Esophagus (tissue), 2 donors: Measurements from ENCODE around the gene SNX10. TPM values are rescaled to one million over a fixed set of nuclear protein-coding genes. Genes with fewer than 3 reads are reported as not detected.
"Not testable (repeated sequence)": the region's sequence is repeated elsewhere in the genome, so short reads cannot be mapped to it uniquely, and the experiment has no call there.

Experiments
- H3K27ac ChIP-seq, 2 donors: one replicate each; pipeline ENCODE4 v1.5.1; 2013; ENCODE audit warnings: low read depth in 2 of 2, mild to moderate bottlenecking in 2 of 2, inconsistent platforms in 1 of 2, low read length in 1 of 2, moderate library complexity in 1 of 2
- H3K27me3 ChIP-seq, 2 donors: one replicate each; pipeline ENCODE4 v1.6.1; 2013; ENCODE audit warnings: low read length in 2 of 2, control low read depth in 1 of 2, mild to moderate bottlenecking in 1 of 2; ENCODE audit not compliant: insufficient read depth in 2 of 2, control insufficient read depth in 1 of 2
- H3K36me3 ChIP-seq, 2 donors: one replicate each; pipeline ENCODE4 v1.6.1; 2013; ENCODE audit warnings: low read length in 1 of 2; ENCODE audit not compliant: control insufficient read depth in 2 of 2, insufficient read depth in 2 of 2
- H3K4me1 ChIP-seq, 2 donors: one replicate each; pipeline ENCODE4 v1.6.1; 2013; ENCODE audit warnings: low read length in 1 of 2; ENCODE audit not compliant: control insufficient read depth in 2 of 2, insufficient read depth in 2 of 2
- H3K4me3 ChIP-seq, 2 donors: one replicate each; pipeline ENCODE4 v1.5.1; 2013; ENCODE audit warnings: low read length in 2 of 2, mild to moderate bottlenecking in 2 of 2, low read depth in 1 of 2, moderate library complexity in 1 of 2
- H3K9me3 ChIP-seq, 2 donors: one replicate each; pipeline ENCODE4 v1.6.1; 2013; ENCODE audit warnings: mild to moderate bottlenecking in 2 of 2, low read depth in 1 of 2, low read length in 1 of 2, moderate library complexity in 1 of 2; ENCODE audit not compliant: control insufficient read depth in 2 of 2, insufficient read depth in 1 of 2
- WGBS, 2 donors: extraction: QIAGEN DNeasy Blood & Tissue Kit; methylation state at CpG; one replicate each; pipeline ENCODE4 v1.1.7; 2013; 5-methylcytosine and 5-hydroxymethylcytosine counted together
- polyA plus RNA-seq, 2 donors: library from polyadenylated mRNA; stranded (reverse); fragments of 200-250 nt; gene quantifications; one replicate each; pipeline ENCODE4 v1.2.3, GENCODE V29; 2013
- donor health status: healthy with polysubstance abuse.
- donor health status: Bipolar disorder and iron deficiency.

The SNX10 gene
- under 1 TPM; 0.44 to 0.61 TPM for polyA plus RNA-seq

GRCh38 chr7:26291699-26292538, at the start of gene SNX10:
SNX10 (plus strand) TSS chr7:26291862; CDS start chr7:26346443, 54,581 bp downstream.
- H3K27me3 ChIP-seq: no peaks in the 10 kb centered on the region
- no peaks in the 10 kb centered on the region for H3K36me3 ChIP-seq
- WGBS, 2 donors: 1 to 2% methylated on average over 65 to 74 of the region's 74 CpGs
- no peaks in the 10 kb centered on the region for H3K9me3 ChIP-seq
- H3K4me1 ChIP-seq: no peaks in the 10 kb centered on the region
- peak within 1 kb of the TSS; percentile 42 to 63 for H3K4me3 ChIP-seq
- no peak within 1 kb of the TSS for H3K27ac ChIP-seq

GRCh38 chr7:26245150-26245549, 46.5 kb upstream of the SNX10 start:
- no peaks in the 10 kb centered on the region for H3K36me3 ChIP-seq
- H3K27ac ChIP-seq: no peak overlapping the region
- no peaks in the 10 kb centered on the region for H3K27me3 ChIP-seq
- no peaks in the 10 kb centered on the region for H3K4me1 ChIP-seq
- H3K9me3 ChIP-seq: no peaks in the 10 kb centered on the region
- H3K4me3 ChIP-seq: no peak overlapping the region
- WGBS, 2 donors: 93 to 95% methylated on average over 13 of the region's 13 CpGs

- H3K4me3 ChIP-seq: no peak overlapping the region
- H3K36me3 ChIP-seq: no peaks in the 10 kb centered on the region
- H3K9me3 ChIP-seq: no peaks in the 10 kb centered on the region
- no peaks in the 10 kb centered on the region for H3K27me3 ChIP-seq
- no peaks in the 10 kb centered on the region for H3K4me1 ChIP-seq
- 86% methylated on average over 12 of the region's 12 CpGs for WGBS, 2 donors
- no peak overlapping the region for H3K27ac ChIP-seq
Observed at GRCh38 chr7:26250239-26250638, 41.4 kb upstream of the SNX10 start.

GRCh38 chr7:26261866-26262265, 29.8 kb upstream of the SNX10 start:
- not testable (repeated sequence) for H3K9me3 ChIP-seq, H3K4me3 ChIP-seq, H3K4me1 ChIP-seq, H3K27ac ChIP-seq, H3K36me3 ChIP-seq, H3K27me3 ChIP-seq
- WGBS, 2 donors: 95% methylated on average over 16 to 29 of the region's 29 CpGs

GRCh38 chr7:26265065-26265464, 26.6 kb upstream of the SNX10 start:
- Histone ChIP-seq H3K36me3 (no peaks in the 10 kb centered on the region), H3K9me3 (peaks cover 0 to 2% of the 10 kb centered on the region in 2 donors), H3K4me1 (no peaks in the 10 kb centered on the region), H3K27me3 (no peaks in the 10 kb centered on the region), H3K4me3 (no peak overlapping the region), H3K27ac (no peak overlapping the region)
- WGBS, 2 donors: 82 to 84% methylated on average over 6 of the region's 6 CpGs

GRCh38 chr7:26265499-26266075, 26.1 kb upstream of the SNX10 start:
- Histone ChIP-seq H3K27ac (no peak overlapping the region), H3K27me3 (no peaks in the 10 kb centered on the region), H3K4me1 (no peaks in the 10 kb centered on the region), H3K36me3 (no peaks in the 10 kb centered on the region), H3K4me3 (no peak overlapping the region), H3K9me3 (peaks cover 0 to 2% of the 10 kb centered on the region in 2 donors)
- 73 to 81% methylated on average over 5 of the region's 5 CpGs for WGBS, 2 donors

GRCh38 chr7:26267601-26268166, 24.0 kb upstream of the SNX10 start:
- WGBS, 2 donors: 81 to 95% methylated on average over 9 of the region's 9 CpGs
- Histone ChIP-seq H3K36me3 (no peaks in the 10 kb centered on the region), H3K4me3 (no peak overlapping the region), H3K27me3 (no peaks in the 10 kb centered on the region), H3K9me3 (peaks cover 0 to 2% of the 10 kb centered on the region in 2 donors), H3K27ac (no peak overlapping the region), H3K4me1 (no peaks in the 10 kb centered on the region)

- Histone ChIP-seq H3K9me3 (no peaks in the 10 kb centered on the region), H3K36me3 (no peaks in the 10 kb centered on the region), H3K27ac (no peak overlapping the region), H3K4me3 (no peak overlapping the region), H3K27me3 (no peaks in the 10 kb centered on the region), H3K4me1 (no peaks in the 10 kb centered on the region)
- WGBS, 2 donors: 76 to 81% methylated on average over 3 of the region's 3 CpGs
Observed at GRCh38 chr7:26275213-26275612, 16.4 kb upstream of the SNX10 start.

- H3K27ac ChIP-seq: no peak overlapping the region
Observed at GRCh38 chr7:26278770-26279169, 12.9 kb upstream of the SNX10 start.

More at GRCh38 chr7:26278770-26279169, 12.9 kb upstream of the SNX10 start:
- 21 to 34% methylated on average over 1 of the region's 1 CpG for WGBS, 2 donors
- H3K36me3 ChIP-seq: no peaks in the 10 kb centered on the region
- no peaks in the 10 kb centered on the region for H3K9me3 ChIP-seq
- H3K27me3 ChIP-seq: no peaks in the 10 kb centered on the region
- H3K4me3 ChIP-seq: no peak overlapping the region
- no peaks in the 10 kb centered on the region for H3K4me1 ChIP-seq
